Neural crest cell (in vitro differentiated cells): Measurements from ENCODE around the gene SNIP1. TPM values are rescaled to one million over a fixed set of nuclear protein-coding genes. Genes with fewer than 3 reads are reported as not detected.
"Not testable (repeated sequence)": the region's sequence is repeated elsewhere in the genome, so short reads cannot be mapped to it uniquely, and the experiment has no call there.

ENCODE experiments used
- DNase-seq: peaks from one replicate; pipeline ENCODE4 v3.0.0; 2021; ENCODE audit warnings: low read depth, mixed read lengths, low spot score
- H3K27ac Mint-ChIP-seq: one replicate; pipeline ENCODE4 v1.8.0; 2021; ENCODE audit warnings: mild to moderate bottlenecking, mixed read lengths; ENCODE audit not compliant: unreplicated experiment
- H3K27me3 Mint-ChIP-seq: 2 replicates; pipeline ENCODE4 v1.8.0; 2021; ENCODE audit warnings: low read depth, mild to moderate bottlenecking, mixed read lengths
- H3K36me3 Mint-ChIP-seq: 2 replicates; pipeline ENCODE4 v1.8.0; 2021; ENCODE audit warnings: low read depth, mild to moderate bottlenecking, mixed read lengths
- H3K4me1 Mint-ChIP-seq: 2 replicates; pipeline ENCODE4 v1.8.0; 2021; ENCODE audit warnings: mixed read lengths
- H3K4me3 Mint-ChIP-seq: one replicate; pipeline ENCODE4 v1.8.0; 2021; ENCODE audit warnings: mild to moderate bottlenecking, mixed read lengths
- H3K9me3 Mint-ChIP-seq: 2 replicates; pipeline ENCODE4 v1.8.0; 2021; ENCODE audit warnings: mixed read lengths
- total RNA-seq: library from RNA; stranded (reverse); gene quantifications from 2 replicates; pipeline ENCODE4 v1.2.1, GENCODE V29; 2021
- TF ChIP-seq, protein P1 (sequence below): fragments of 200-600 bp; sonication (generic); conservative IDR thresholded peaks from 2 replicates; pipeline ENCODE4 v1.5.0; 2021; ENCODE audit warnings: antibody characterized with exemption, mild to moderate bottlenecking

SNIP1 gene
- total RNA-seq, 1 donor from 2014 or later: 23.0 TPM

DNA sequence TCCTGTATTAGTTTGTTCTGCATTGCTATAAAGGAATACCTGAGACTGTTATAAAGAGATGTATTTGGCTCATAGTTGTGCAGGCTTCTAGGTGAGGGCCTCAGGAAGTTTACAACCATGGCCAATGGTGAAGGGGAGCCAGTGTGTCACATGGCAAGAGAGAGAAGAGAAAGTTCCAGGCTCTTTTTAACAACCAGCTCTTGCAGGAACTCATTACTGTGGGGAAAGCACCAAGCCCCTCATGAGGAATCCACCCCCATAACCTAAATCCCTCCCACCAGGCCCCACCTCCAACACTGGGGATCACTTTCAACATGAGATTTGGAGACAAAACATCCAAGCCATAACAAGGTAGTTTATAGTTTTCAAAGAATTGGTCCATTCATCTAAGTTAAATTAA lies 34.5 kb downstream of the SNIP1 start:
- Mint-ChIP-seq H3K4me3 (peak overlapping the region; percentile 31), H3K36me3 (no peaks in the 10 kb centered on the region), H3K4me1 (peaks cover 16% of the 10 kb centered on the region), H3K27ac (no peak overlapping the region), H3K27me3 (peaks cover 11% of the 10 kb centered on the region), H3K9me3 (peaks cover 2% of the 10 kb centered on the region)
- no peak for DNase-seq
- TF ChIP-seq, protein P1, sequence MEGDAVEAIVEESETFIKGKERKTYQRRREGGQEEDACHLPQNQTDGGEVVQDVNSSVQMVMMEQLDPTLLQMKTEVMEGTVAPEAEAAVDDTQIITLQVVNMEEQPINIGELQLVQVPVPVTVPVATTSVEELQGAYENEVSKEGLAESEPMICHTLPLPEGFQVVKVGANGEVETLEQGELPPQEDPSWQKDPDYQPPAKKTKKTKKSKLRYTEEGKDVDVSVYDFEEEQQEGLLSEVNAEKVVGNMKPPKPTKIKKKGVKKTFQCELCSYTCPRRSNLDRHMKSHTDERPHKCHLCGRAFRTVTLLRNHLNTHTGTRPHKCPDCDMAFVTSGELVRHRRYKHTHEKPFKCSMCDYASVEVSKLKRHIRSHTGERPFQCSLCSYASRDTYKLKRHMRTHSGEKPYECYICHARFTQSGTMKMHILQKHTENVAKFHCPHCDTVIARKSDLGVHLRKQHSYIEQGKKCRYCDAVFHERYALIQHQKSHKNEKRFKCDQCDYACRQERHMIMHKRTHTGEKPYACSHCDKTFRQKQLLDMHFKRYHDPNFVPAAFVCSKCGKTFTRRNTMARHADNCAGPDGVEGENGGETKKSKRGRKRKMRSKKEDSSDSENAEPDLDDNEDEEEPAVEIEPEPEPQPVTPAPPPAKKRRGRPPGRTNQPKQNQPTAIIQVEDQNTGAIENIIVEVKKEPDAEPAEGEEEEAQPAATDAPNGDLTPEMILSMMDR: no peak

DNA sequence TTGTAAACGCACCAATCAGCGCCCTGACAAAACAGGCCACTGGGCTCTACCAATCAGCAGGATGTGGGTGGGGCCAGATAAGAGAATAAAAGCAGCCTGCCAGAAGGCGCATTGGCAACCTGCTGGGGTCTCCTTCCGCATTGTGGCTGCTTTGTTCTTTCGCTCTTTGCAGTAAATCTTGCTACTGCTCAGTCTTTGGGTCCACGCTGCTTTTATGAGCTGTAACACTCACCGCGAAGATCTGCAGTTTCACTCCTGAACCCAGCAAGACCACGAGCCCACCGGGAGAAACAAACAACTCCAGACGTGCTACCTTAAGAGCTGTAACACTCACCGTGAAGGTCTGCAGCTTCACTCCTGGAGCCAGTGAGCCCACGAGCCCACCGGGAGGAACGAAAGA lies 35.2 kb downstream of the SNIP1 start:
- H3K9me3 Mint-ChIP-seq, H3K36me3 Mint-ChIP-seq, DNase-seq: not testable (repeated sequence)
- Mint-ChIP-seq H3K27ac (peak overlapping the region; percentile 67), H3K4me1 (peaks cover 18% of the 10 kb centered on the region), H3K4me3 (peak overlapping the region; percentile 54), H3K27me3 (peaks cover 11% of the 10 kb centered on the region)

DNA sequence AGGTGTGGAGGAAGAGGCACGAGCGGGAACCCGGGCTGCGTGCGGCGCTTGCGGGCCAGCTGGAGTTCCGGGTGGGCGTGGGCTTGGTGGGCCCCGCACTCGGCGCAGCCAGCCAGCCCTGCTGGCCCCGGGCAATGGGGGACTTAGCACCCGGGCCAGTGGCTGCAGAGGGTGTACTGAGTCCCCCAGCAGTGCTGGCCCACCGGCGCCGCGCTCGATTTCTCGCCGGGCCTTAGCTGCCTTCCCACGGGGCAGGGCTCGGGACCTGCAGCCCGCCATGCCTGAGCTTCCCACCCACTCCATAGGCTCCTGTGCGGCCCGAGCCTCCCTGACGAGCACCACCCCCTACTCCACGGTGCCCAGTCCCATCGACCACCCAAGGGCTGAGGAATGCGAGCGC lies 35.9 kb downstream of the SNIP1 start:
- not testable (repeated sequence) for H3K4me3 Mint-ChIP-seq, DNase-seq, H3K36me3 Mint-ChIP-seq, H3K9me3 Mint-ChIP-seq, H3K27ac Mint-ChIP-seq
- Mint-ChIP-seq H3K27me3 (peaks cover 11% of the 10 kb centered on the region), H3K4me1 (peaks cover 24% of the 10 kb centered on the region)

DNA sequence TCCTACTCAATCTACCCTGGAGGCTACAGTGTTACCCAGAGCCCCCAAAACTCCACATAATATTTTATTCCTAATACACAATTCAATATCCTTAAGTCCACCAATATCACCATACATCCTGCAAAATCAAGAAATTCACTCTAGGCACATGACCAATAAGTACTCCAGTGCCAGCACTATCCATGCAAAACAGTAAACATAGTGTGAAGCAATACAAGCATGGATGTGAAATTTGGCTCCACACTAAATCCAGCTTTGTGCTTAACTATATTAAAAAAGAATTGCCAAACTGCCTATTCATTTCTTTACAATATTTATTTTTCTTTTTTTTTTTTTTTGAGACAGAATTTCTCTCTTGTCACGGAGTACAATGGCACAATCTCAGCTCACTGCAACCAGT lies 36.5 kb downstream of the SNIP1 start:
- Mint-ChIP-seq H3K27ac (no peak overlapping the region), H3K27me3 (peaks cover 11% of the 10 kb centered on the region), H3K4me1 (peaks cover 26% of the 10 kb centered on the region), H3K36me3 (no peaks in the 10 kb centered on the region), H3K9me3 (peaks cover 2% of the 10 kb centered on the region), H3K4me3 (peak overlapping the region; percentile 41)
- TF ChIP-seq, protein P1: no peak
- DNase-seq: no peak

DNA sequence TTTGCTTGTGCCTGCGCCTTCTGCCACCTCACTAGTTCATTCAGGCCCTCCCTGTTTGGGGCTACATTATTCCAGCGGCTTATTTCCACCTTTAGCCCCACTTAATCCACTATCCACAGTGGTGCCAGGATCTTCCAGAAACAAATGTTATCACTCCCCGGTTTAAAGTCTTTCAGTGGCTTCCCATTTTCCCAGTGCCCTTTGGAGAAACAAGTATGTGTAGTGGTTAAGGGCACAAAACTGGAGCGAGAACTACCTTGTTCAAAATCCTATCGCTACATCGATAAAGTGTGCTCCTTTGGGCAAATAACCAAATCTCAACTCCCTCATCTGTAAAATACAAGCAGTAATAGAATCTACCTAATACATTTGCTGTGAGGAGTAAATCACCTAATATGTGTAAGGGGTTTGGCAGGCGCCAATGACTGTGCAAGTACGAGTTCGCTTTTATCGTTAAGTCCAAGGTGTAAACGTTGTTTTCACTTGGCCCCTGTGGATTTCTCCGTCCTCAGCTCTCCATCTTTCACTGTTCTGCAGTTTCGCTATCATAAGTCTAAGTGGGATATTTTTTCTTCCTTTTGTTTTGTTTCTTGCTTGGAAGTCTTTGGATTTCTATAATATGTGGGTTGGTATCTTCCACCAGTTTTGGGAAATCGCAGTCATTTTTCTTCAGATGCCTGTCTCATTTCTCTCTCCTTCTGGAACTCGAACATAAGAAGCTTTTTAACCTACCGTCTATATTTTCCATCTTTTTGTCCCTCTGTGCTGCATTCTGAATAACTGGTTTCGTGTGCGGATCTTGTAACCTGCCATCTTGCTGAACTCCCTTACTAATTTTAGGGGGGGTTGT lies 38.7 kb downstream of the SNIP1 start:
- no peaks in the 10 kb centered on the region for H3K36me3 Mint-ChIP-seq
- peaks cover 30% of the 10 kb centered on the region for H3K4me1 Mint-ChIP-seq

DNA sequence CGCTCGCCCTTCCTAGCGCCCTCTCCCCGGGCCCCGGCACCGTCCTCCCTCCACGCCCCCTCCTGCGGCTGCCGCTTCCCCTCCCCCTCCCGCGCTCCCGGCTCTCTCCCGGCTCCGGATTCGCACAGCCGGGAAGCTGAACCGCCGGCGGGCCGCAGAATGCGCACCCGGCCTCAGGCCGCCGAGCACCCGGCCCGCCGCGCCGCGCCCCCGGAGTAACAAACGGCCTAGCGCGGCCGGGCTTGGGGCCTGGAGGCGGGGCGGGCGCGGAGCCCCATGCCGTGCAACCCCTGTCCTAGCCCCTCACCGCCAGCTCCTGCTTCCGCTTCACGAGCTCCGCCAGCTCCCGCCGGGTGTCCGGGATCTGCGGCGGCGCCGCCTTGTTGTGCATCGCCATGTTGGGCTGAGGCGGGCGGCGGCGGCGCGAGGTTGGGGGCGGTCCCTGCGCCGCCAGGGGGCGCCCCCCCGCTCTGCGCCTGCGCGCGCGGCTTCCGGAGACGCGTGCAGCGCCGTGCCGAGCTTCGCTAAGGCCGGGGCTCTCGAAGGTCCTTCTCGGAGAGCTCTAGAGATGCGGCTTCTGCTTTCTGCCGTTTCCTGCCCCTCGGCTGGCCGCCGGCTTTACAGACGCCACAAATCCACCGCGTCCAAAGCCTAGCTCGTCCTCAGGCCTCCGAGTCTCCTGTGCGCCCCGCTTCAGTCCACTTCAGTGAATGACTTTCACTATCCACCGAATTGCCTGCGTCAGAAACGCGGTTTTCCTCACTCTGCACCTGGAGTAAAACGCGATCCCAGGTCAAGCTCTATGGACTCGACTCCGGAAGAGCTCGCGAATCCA lies 39.5 kb downstream of the SNIP1 start, which contains the start of gene MEAF6:
MEAF6 (minus strand) TSS at position 417 of the 835 bp plus-strand sequence; CDS start at position 397, 20 bp downstream.
- Mint-ChIP-seq H3K27me3 (peaks cover 11% of the 10 kb centered on the region), H3K4me3 (peak within 1 kb of the TSS; percentile 99), H3K36me3 (no peaks in the 10 kb centered on the region), H3K9me3 (peaks cover 2% of the 10 kb centered on the region), H3K27ac (peak within 1 kb of the TSS; percentile 98), H3K4me1 (peaks cover 30% of the 10 kb centered on the region)
- TF ChIP-seq, protein P1: peak; percentile 87
- peak; percentile 77 for DNase-seq

More for the DNA sequence above, 38.7 kb downstream of the SNIP1 start:
- Mint-ChIP-seq H3K4me3 (peak overlapping the region; percentile 94), H3K27ac (peak overlapping the region; percentile 84), H3K27me3 (peaks cover 11% of the 10 kb centered on the region), H3K9me3 (peaks cover 2% of the 10 kb centered on the region)
- no peak for DNase-seq
- TF ChIP-seq, protein P1: no peak
